Breast epithelium (tissue), 4 donors: ENCODE data around the gene CD200R1L. TPM values are rescaled to one million over a fixed set of nuclear protein-coding genes. Genes with fewer than 3 reads are reported as not detected.

Experiments used
- DNase-seq, 2 donors: peaks; one replicate each; pipeline ENCODE4 v3.0.0-alpha.2; 2019; ENCODE audit warnings: low spot score in 2 of 2
- H3K27ac ChIP-seq, 2 donors: fragments of 200-600 bp; sonication (generic) in 1 of 2; one replicate each; pipeline ENCODE4 v1.5.1; 2016 to 2019; ENCODE audit warnings: mild to moderate bottlenecking in 1 of 2
- H3K27me3 ChIP-seq, 2 donors: fragments of 200-600 bp; sonication (generic) in 1 of 2; one replicate each; pipeline versions ENCODE4 v1.5.1 to v1.6.0; 2017 to 2019; ENCODE audit warnings: control low read depth in 1 of 2, mild to moderate bottlenecking in 1 of 2
- H3K36me3 ChIP-seq: fragments of 200-600 bp; one replicate; pipeline ENCODE4 v1.5.1; 2019
- H3K4me1 ChIP-seq, 2 donors: fragments of 200-600 bp; sonication (generic); one replicate each; pipeline ENCODE4 v1.5.1; 2016 to 2019; ENCODE audit warnings: control low read depth in 1 of 2
- H3K4me3 ChIP-seq, 3 donors: fragments of 200-600 bp; sonication (generic); 1 replicate in 2 of 3; 2 replicates in 1 of 3; pipeline ENCODE4 v1.5.1; 2016 to 2019; ENCODE audit warnings: mild to moderate bottlenecking in 3 of 3, moderate library complexity in 2 of 3
- H3K9me3 ChIP-seq, 2 donors: fragments of 200-600 bp; sonication (generic) in 1 of 2; one replicate each; pipeline ENCODE4 v1.5.1; 2016 to 2019; ENCODE audit warnings: control low read depth in 1 of 2
- CTCF ChIP-seq, 3 donors: fragments of 450-650 bp; IDR thresholded peaks; one replicate each; pipeline ENCODE4 v1.5.1; 2016 to 2017; ENCODE audit warnings: antibody characterized with exemption in 3 of 3, mild to moderate bottlenecking in 3 of 3, moderate library complexity in 3 of 3
- POLR2A ChIP-seq: fragments of 450-650 bp; IDR thresholded peaks from one replicate; pipeline ENCODE4 v1.6.1; 2016; ENCODE audit warnings: antibody characterized with exemption, mild to moderate bottlenecking, moderate library complexity
- POLR2AphosphoS5 ChIP-seq, 3 donors: sonication (generic); formaldehyde crosslinking; IDR thresholded peaks; one replicate each; pipeline ENCODE4 v1.6.1; 2017; ENCODE audit warnings: antibody characterized with exemption in 3 of 3
- intact Hi-C: fragments of 100-400 bp; cut with DNase I; formaldehyde crosslinking; loops from one replicate; pipeline ENCODE4 v1.15.1; 2023; ENCODE audit warnings: low total_unique reads
- total RNA-seq, 3 donors: library from RNA; depleted of rRNA; stranded (reverse); fragments of >200 nt; gene quantifications; one replicate each; pipeline ENCODE4 v1.1.0, GENCODE V29; 2016

The CD200R1L gene
- total RNA-seq, 3 donors from 2014 or later: not detected

GRCh38 chr3:112802338-112802737 lies 44.3 kb downstream of the CD200R1L start:
- no peaks in the 10 kb centered on the region for H3K27me3 ChIP-seq
- no peaks in the 10 kb centered on the region for H3K9me3 ChIP-seq
- intact Hi-C loops: loop anchor here (5.0 kb wide), 1 partner anchor 1230 kb away; no protein-coding TSS in a partner anchor
- DNase-seq: no peak
- no peak for TF ChIP-seq POLR2A
- no peak for TF ChIP-seq POLR2AphosphoS5 (IDR thresholded peaks at IDR 0.05)
- TF ChIP-seq CTCF (IDR thresholded peaks at IDR 0.05): no peak
- H3K27ac ChIP-seq: no peak overlapping the region
- no peaks in the 10 kb centered on the region for H3K36me3 ChIP-seq
- H3K4me3 ChIP-seq: no peak overlapping the region
- H3K4me1 ChIP-seq: no peaks in the 10 kb centered on the region

GRCh38 chr3:112799946-112800345 lies 46.7 kb downstream of the CD200R1L start:
- Histone ChIP-seq H3K4me3 (no peak overlapping the region), H3K36me3 (no peaks in the 10 kb centered on the region), H3K27me3 (no peaks in the 10 kb centered on the region), H3K27ac (no peak overlapping the region), H3K9me3 (no peaks in the 10 kb centered on the region), H3K4me1 (no peaks in the 10 kb centered on the region)
- intact Hi-C loops: loop anchor here (5.0 kb wide), 1 partner anchor 1228 kb away; no protein-coding TSS in a partner anchor
- no peak for TF ChIP-seq POLR2A
- DNase-seq: no peak

- no peak overlapping the region for H3K4me3 ChIP-seq
- intact Hi-C loops: no loop called here
- no peaks in the 10 kb centered on the region for H3K36me3 ChIP-seq
- TF ChIP-seq POLR2A: no peak
- TF ChIP-seq CTCF (IDR thresholded peaks at IDR 0.05): no peak
- TF ChIP-seq POLR2AphosphoS5 (IDR thresholded peaks at IDR 0.05): no peak
- H3K9me3 ChIP-seq: no peaks in the 10 kb centered on the region
- no peak overlapping the region for H3K27ac ChIP-seq
- H3K4me1 ChIP-seq: no peaks in the 10 kb centered on the region
- H3K27me3 ChIP-seq: no peaks in the 10 kb centered on the region
- no peak for DNase-seq
Measured at GRCh38 chr3:112794622-112795172, 52.0 kb downstream of the CD200R1L start.

- no peak for DNase-seq
- H3K36me3 ChIP-seq: no peaks in the 10 kb centered on the region
- H3K4me3 ChIP-seq: no peak overlapping the region
- H3K9me3 ChIP-seq: no peaks in the 10 kb centered on the region
- TF ChIP-seq POLR2A (no peak), CTCF (IDR thresholded peaks at IDR 0.05) (no peak), POLR2AphosphoS5 (IDR thresholded peaks at IDR 0.05) (no peak)
- no peaks in the 10 kb centered on the region for H3K27me3 ChIP-seq
- intact Hi-C loops: no loop called here
- no peaks in the 10 kb centered on the region for H3K4me1 ChIP-seq
- no peak overlapping the region for H3K27ac ChIP-seq
Measured at GRCh38 chr3:112793326-112794081, 53.2 kb downstream of the CD200R1L start.

GRCh38 chr3:112791736-112792135 lies 54.9 kb downstream of the CD200R1L start:
- intact Hi-C loops: no loop called here
- no peak overlapping the region for H3K4me3 ChIP-seq

GRCh38 chr3:112789787-112790186 lies 56.9 kb downstream of the CD200R1L start:
- intact Hi-C loops: no loop called here
- peaks cover 10 to 13% of the 10 kb centered on the region in 2 donors for H3K9me3 ChIP-seq
- no peak overlapping the region for H3K27ac ChIP-seq
- DNase-seq: no peak
- H3K4me3 ChIP-seq: no peak overlapping the region
- no peaks in the 10 kb centered on the region for H3K27me3 ChIP-seq
- no peak for TF ChIP-seq CTCF (IDR thresholded peaks at IDR 0.05)
- no peak for TF ChIP-seq POLR2AphosphoS5 (IDR thresholded peaks at IDR 0.05)
- no peak for TF ChIP-seq POLR2A
- no peaks in the 10 kb centered on the region for H3K4me1 ChIP-seq
- H3K36me3 ChIP-seq: no peaks in the 10 kb centered on the region

More at GRCh38 chr3:112791736-112792135, 54.9 kb downstream of the CD200R1L start:
- Histone ChIP-seq H3K36me3 (no peaks in the 10 kb centered on the region), H3K27me3 (no peaks in the 10 kb centered on the region), H3K9me3 (peaks cover 10 to 13% of the 10 kb centered on the region in 2 donors), H3K27ac (no peak overlapping the region), H3K4me1 (no peaks in the 10 kb centered on the region)
- DNase-seq: no peak
- TF ChIP-seq POLR2A: no peak
